Measurements from ENCODE around the gene SETD1B. TPM values are rescaled to one million over a fixed set of nuclear protein-coding genes. Genes with fewer than 3 reads are reported as not detected.
"Not testable (repeated sequence)": the region's sequence is repeated elsewhere in the genome, so short reads cannot be mapped to it uniquely, and the experiment has no call there.

Gene SETD1B
- total RNA-seq = 20.7 TPM
- long read RNA-seq, partial matches to known transcripts = 0 of 8 reads
- long read RNA-seq, other reads (novel, unspliced or antisense) = 8 of 8 reads

- DNase-seq (ENCODE audit: low spot score) = peak; percentile 89
These were observed at the start of gene SETD1B for GRCh38 chr12:121803861-121804416. TSS of gene SETD1B (plus strand) at chr12:121804009. CDS start at chr12:121804738, 729 bp downstream.

- DNase-seq (ENCODE audit: low spot score) = no peak
These were observed 49.0 kb upstream of the SETD1B start for GRCh38 chr12:121754836-121755235.

GRCh38 chr12:121755591-121755990, 48.2 kb upstream of the SETD1B start:
- DNase-seq (ENCODE audit: low spot score) = no peak

GRCh38 chr12:121758536-121758935, 45.3 kb upstream of the SETD1B start:
- not testable (repeated sequence) for DNase-seq (ENCODE audit: low spot score)

GRCh38 chr12:121762269-121762668, 41.5 kb upstream of the SETD1B start:
- DNase-seq (ENCODE audit: low spot score) = no peak

- no peak for DNase-seq (ENCODE audit: low spot score)
These were observed 39.0 kb upstream of the SETD1B start for GRCh38 chr12:121764808-121765207.

GRCh38 chr12:121765573-121765972, 38.2 kb upstream of the SETD1B start:
- no peak for DNase-seq (ENCODE audit: low spot score)

GRCh38 chr12:121766290-121767039, 37.3 kb upstream of the SETD1B start:
- DNase-seq (ENCODE audit: low spot score) = no peak

GRCh38 chr12:121767525-121768016, 36.2 kb upstream of the SETD1B start:
- no peak for DNase-seq (ENCODE audit: low spot score)

- DNase-seq (ENCODE audit: low spot score) = no peak
These were observed 34.4 kb upstream of the SETD1B start for GRCh38 chr12:121769297-121769830.

- no peak for DNase-seq (ENCODE audit: low spot score)
These were observed 33.9 kb upstream of the SETD1B start for GRCh38 chr12:121769831-121770301.

- DNase-seq (ENCODE audit: low spot score) = no peak
These were observed 33.4 kb upstream of the SETD1B start for GRCh38 chr12:121770388-121770787.

- no peak for DNase-seq (ENCODE audit: low spot score)
These were observed 32.8 kb upstream of the SETD1B start for GRCh38 chr12:121770813-121771625.

- DNase-seq (ENCODE audit: low spot score) = no peak
These were observed 30.6 kb upstream of the SETD1B start for GRCh38 chr12:121773011-121773777.

- DNase-seq (ENCODE audit: low spot score) = no peak
These were observed 28.8 kb upstream of the SETD1B start for GRCh38 chr12:121774968-121775474.

- DNase-seq (ENCODE audit: low spot score) = no peak
These were observed 28.3 kb upstream of the SETD1B start for GRCh38 chr12:121775501-121775900.

GRCh38 chr12:121776190-121777098, 27.4 kb upstream of the SETD1B start:
- DNase-seq (ENCODE audit: low spot score) = peak; percentile 96

GRCh38 chr12:121778567-121779421, 25.0 kb upstream of the SETD1B start:
- no peak for DNase-seq (ENCODE audit: low spot score)
